Vagina (tissue), 2 donors: ENCODE results near the gene C11orf87.

ENCODE experiments used
- POLR2A ChIP-seq, 2 donors: fragments of 450-650 bp; IDR thresholded peaks; one replicate each; pipeline ENCODE4 v1.6.1; 2017; ENCODE audit warnings: antibody characterized with exemption in 2 of 2, mild to moderate bottlenecking in 2 of 2, moderate library complexity in 2 of 2
- POLR2AphosphoS5 ChIP-seq, 2 donors: sonication (generic); formaldehyde crosslinking; IDR thresholded peaks; one replicate each; pipeline ENCODE4 v1.9.0; 2017; ENCODE audit warnings: antibody characterized with exemption in 2 of 2, mild to moderate bottlenecking in 2 of 2, low read depth in 1 of 2; ENCODE audit not compliant: insufficient read depth in 1 of 2
- TF ChIP-seq, protein P1 (sequence below), 3 experiments: fragments of 450-650 bp in 2 of 3; fragments of 200-600 bp in 1 of 3; sonication (generic) in 1 of 3; IDR thresholded peaks; one replicate each; pipeline ENCODE4 v1.5.1; 2017 to 2019; ENCODE audit warnings: antibody characterized with exemption in 3 of 3, mild to moderate bottlenecking in 2 of 3, moderate library complexity in 2 of 3

DNA sequence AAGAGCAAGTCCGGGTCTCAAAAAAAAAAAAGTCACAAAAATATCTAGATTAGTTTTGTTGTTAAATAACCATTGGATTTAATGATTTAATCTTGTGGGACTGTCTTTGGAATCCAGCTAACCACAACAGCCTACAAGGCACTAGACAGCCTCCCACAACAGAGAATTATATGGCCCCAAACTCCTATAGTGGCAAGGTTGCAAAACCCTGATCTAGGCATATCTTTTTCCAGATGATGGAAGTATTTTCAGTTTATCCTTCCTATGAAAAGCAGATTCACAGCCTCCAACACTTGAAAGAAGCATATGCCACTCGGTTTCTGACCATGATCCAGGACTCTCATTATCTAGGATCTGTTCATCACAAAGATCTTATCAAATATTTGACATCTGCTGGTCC is 5.4 kb upstream of the C11orf87 start:
- TF ChIP-seq, protein P1, sequence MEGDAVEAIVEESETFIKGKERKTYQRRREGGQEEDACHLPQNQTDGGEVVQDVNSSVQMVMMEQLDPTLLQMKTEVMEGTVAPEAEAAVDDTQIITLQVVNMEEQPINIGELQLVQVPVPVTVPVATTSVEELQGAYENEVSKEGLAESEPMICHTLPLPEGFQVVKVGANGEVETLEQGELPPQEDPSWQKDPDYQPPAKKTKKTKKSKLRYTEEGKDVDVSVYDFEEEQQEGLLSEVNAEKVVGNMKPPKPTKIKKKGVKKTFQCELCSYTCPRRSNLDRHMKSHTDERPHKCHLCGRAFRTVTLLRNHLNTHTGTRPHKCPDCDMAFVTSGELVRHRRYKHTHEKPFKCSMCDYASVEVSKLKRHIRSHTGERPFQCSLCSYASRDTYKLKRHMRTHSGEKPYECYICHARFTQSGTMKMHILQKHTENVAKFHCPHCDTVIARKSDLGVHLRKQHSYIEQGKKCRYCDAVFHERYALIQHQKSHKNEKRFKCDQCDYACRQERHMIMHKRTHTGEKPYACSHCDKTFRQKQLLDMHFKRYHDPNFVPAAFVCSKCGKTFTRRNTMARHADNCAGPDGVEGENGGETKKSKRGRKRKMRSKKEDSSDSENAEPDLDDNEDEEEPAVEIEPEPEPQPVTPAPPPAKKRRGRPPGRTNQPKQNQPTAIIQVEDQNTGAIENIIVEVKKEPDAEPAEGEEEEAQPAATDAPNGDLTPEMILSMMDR (IDR thresholded peaks at IDR 0.05): no peak
- TF ChIP-seq POLR2A (IDR thresholded peaks at IDR 0.05): no peak
- TF ChIP-seq POLR2AphosphoS5 (IDR thresholded peaks at IDR 0.05; ENCODE audit: insufficient read depth in 1 of 2, low read depth in 1 of 2): no peak
